ENCODE results near the gene BNC2. TPM values are rescaled to one million over a fixed set of nuclear protein-coding genes. Genes with fewer than 3 reads are reported as not detected.

BNC2 gene
- total RNA-seq, 2 experiments from 2014 or later = not detected

DNA sequence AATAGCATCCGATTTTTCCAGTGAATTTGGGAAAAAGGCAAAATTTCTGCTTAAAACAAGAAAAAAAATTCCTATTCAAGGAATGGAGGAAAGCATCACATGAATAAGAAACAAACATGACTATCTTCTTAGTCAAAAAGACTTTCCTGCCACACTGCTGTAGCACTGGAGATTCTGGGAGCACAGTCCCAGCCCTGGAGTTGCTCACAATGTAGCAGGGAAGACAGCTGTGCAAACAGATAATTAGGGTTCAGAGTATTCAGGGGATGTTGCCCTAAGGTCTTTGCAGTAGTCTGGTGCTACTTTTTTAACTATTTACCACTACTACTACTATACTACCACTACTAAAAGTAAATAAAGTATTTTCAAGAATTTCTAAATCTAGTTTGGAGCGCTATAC is 86.5 kb downstream of the BNC2 start:
- Mint-ChIP-seq H3K4me3 (no peak overlapping the region), H3K4me1 (ENCODE audit: low read depth) (no peaks in the 10 kb centered on the region), H3K27me3 (no peaks in the 10 kb centered on the region), H3K9me3 (peaks cover 3% of the 10 kb centered on the region), H3K36me3 (ENCODE audit: low read depth) (no peaks in the 10 kb centered on the region), H3K27ac (no peak overlapping the region)
- TF ChIP-seq, protein P1, sequence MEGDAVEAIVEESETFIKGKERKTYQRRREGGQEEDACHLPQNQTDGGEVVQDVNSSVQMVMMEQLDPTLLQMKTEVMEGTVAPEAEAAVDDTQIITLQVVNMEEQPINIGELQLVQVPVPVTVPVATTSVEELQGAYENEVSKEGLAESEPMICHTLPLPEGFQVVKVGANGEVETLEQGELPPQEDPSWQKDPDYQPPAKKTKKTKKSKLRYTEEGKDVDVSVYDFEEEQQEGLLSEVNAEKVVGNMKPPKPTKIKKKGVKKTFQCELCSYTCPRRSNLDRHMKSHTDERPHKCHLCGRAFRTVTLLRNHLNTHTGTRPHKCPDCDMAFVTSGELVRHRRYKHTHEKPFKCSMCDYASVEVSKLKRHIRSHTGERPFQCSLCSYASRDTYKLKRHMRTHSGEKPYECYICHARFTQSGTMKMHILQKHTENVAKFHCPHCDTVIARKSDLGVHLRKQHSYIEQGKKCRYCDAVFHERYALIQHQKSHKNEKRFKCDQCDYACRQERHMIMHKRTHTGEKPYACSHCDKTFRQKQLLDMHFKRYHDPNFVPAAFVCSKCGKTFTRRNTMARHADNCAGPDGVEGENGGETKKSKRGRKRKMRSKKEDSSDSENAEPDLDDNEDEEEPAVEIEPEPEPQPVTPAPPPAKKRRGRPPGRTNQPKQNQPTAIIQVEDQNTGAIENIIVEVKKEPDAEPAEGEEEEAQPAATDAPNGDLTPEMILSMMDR (IDR thresholded peaks at IDR 0.05) = no peak
- DNase-seq (no peak), ATAC-seq (ENCODE audit: poor library complexity) (no peak)
- no peak overlapping the region for H3K4me3 ChIP-seq (ENCODE audit: low read length)
- peaks cover 0 to 22% of the 10 kb centered on the region in 2 experiments for H3K9me3 ChIP-seq (ENCODE audit: control insufficient read depth in 1 of 2, insufficient read depth in 1 of 2, low read length in 2 of 2)
- no peak overlapping the region for H3K27ac ChIP-seq (ENCODE audit: low read depth in 1 of 2, low read length in 2 of 2)
- H3K36me3 ChIP-seq (ENCODE audit: insufficient read depth, low read length) = no peaks in the 10 kb centered on the region
- ChIA-PET POLR2A (no interaction called here), CTCF (no interaction called here)
- no peaks in the 10 kb centered on the region for H3K4me1 ChIP-seq (ENCODE audit: insufficient read depth, low read length)
- intact Hi-C loops (cut with DNase I, micrococcal nuclease) = no loop called here
- no peaks in the 10 kb centered on the region for H3K27me3 ChIP-seq (ENCODE audit: control insufficient read depth in 1 of 2, insufficient read depth in 2 of 2, low read length in 2 of 2)

DNA sequence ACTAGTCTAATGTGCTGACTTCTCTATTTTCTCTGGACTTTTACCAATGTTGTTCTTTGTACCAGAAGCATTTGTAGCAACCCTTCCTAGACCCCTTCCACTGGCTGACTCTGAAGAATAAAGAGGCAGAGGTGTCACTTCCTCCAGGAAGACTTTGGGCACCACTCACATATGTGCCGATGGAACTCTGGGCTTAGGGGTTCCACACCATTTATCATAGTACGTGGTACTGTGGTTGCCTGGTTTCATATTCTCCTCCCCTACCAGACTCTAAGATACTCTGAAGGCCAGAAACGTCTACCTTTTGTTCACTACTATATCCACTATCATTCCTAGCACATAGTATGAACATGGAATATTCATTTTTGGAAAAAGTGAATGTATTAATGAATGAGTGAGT is 88.0 kb downstream of the BNC2 start:
- Histone ChIP-seq H3K27ac (ENCODE audit: low read depth in 1 of 2, low read length in 2 of 2) (no peak overlapping the region), H3K4me1 (ENCODE audit: insufficient read depth, low read length) (no peaks in the 10 kb centered on the region), H3K36me3 (ENCODE audit: insufficient read depth, low read length) (no peaks in the 10 kb centered on the region), H3K4me3 (ENCODE audit: low read length) (no peak overlapping the region), H3K9me3 (ENCODE audit: control insufficient read depth in 1 of 2, insufficient read depth in 1 of 2, low read length in 2 of 2) (peaks cover 0 to 12% of the 10 kb centered on the region in 2 experiments), H3K27me3 (ENCODE audit: control insufficient read depth in 1 of 2, insufficient read depth in 2 of 2, low read length in 2 of 2) (no peaks in the 10 kb centered on the region)
- TF ChIP-seq, protein P1 (IDR thresholded peaks at IDR 0.05) = no peak
- DNase-seq (no peak), ATAC-seq (ENCODE audit: poor library complexity) (no peak)
- POLR2A ChIA-PET = no interaction called here
- H3K4me1 Mint-ChIP-seq (ENCODE audit: low read depth) = no peaks in the 10 kb centered on the region
- intact Hi-C loops (cut with DNase I, micrococcal nuclease) = no loop called here
- CTCF ChIA-PET = no interaction called here
- H3K27me3 Mint-ChIP-seq = no peaks in the 10 kb centered on the region
- no peak overlapping the region for H3K4me3 Mint-ChIP-seq
- no peaks in the 10 kb centered on the region for H3K36me3 Mint-ChIP-seq (ENCODE audit: low read depth)
- H3K9me3 Mint-ChIP-seq = peaks cover 4% of the 10 kb centered on the region
- H3K27ac Mint-ChIP-seq = no peak overlapping the region

DNA sequence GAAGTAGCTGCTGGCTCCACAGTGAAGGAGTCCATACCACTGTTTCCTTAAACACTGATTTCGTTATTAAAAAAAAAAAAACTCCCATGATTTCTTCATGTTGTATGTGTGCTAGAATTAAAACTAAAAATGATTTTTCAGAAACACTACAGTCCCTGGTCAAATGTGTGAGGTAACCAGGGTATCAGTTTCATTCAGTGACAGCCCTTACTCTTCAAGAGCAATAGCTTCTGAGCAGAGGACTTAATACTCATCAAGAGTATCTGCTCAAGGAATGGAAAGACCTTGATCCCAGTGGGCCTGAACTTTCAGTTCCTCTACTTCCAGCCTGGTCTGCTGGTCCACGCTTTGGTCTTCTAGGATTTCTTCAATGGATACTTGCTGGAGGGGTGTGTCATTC is 95.1 kb downstream of the BNC2 start:
- H3K4me1 Mint-ChIP-seq (ENCODE audit: low read depth) = no peaks in the 10 kb centered on the region
- Histone ChIP-seq H3K9me3 (ENCODE audit: control insufficient read depth in 1 of 2, insufficient read depth in 1 of 2, low read length in 2 of 2) (peaks cover 0 to 8% of the 10 kb centered on the region in 2 experiments), H3K27ac (ENCODE audit: low read depth in 1 of 2, low read length in 2 of 2) (no peak overlapping the region), H3K27me3 (ENCODE audit: control insufficient read depth in 1 of 2, insufficient read depth in 2 of 2, low read length in 2 of 2) (no peaks in the 10 kb centered on the region), H3K4me3 (ENCODE audit: low read length) (no peak overlapping the region), H3K4me1 (ENCODE audit: insufficient read depth, low read length) (no peaks in the 10 kb centered on the region), H3K36me3 (ENCODE audit: insufficient read depth, low read length) (no peaks in the 10 kb centered on the region)
- TF ChIP-seq, protein P1 (IDR thresholded peaks at IDR 0.05) = no peak
- intact Hi-C loops (cut with DNase I, micrococcal nuclease) = no loop called here
- no peaks in the 10 kb centered on the region for H3K36me3 Mint-ChIP-seq (ENCODE audit: low read depth)
- DNase-seq = no peak
- no peak overlapping the region for H3K4me3 Mint-ChIP-seq
- CTCF ChIA-PET = no interaction called here
- POLR2A ChIA-PET = no interaction called here
- no peak overlapping the region for H3K27ac Mint-ChIP-seq
- no peaks in the 10 kb centered on the region for H3K27me3 Mint-ChIP-seq
- ATAC-seq (ENCODE audit: poor library complexity) = no peak
- peaks cover 4% of the 10 kb centered on the region for H3K9me3 Mint-ChIP-seq
